ENCODE results near the gene CCDC47.

Gene CCDC47

DNA sequence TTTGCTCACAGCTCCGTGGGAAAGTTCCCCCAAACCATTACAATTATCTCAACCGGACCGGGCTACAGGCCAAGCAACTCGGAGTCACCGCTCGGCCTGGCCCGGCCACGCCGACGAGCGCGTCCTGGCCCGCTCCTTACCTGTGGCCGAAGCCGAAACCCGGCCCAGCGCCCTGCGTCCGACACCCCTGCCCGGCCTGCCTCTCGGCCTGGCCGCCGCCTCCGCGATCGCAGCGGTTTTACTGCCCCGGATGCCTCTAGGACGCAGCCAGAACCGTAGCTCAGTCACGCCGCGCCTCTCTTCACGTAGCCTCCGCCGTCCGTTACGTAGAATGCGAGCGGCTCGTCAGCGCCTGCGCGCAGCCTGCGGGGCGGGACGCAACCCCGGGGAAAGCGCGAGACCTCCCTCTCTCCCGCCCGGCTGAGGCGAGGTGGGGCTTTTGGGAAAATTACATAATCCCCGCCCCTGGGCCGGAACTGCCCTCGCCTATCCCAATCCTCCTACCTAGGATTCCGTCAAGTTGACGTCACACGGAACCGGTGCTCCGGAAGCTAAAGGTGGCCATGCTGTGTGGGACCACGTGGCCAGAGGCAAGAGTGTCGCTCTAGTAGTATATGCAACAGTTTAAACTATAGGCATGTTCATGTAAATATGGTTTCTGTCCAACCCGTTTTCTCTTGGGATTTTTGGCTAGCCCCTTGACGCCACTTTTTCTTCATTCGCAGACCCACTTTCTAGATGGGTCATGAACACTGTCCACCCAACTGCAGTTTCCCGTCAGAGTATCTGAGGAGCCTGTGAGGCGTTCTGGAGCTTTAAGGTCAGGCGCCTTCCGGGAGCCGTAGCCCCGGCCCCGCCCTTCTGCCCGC lies at the start of gene CCDC47:
Gene CCDC47 (minus strand): TSS at position 326 of the 869 bp plus-strand sequence. CDS start 7,422 bp downstream, outside the sequence.
- CTCF ChIA-PET, result interaction anchor here (0.6 kb wide), 2 partner anchors 19 to 151 kb away, joined by 3 read pairs; partner anchors contain the start of gene MAP3K3
- H3K27ac ChIP-seq, result peak within 1 kb of the TSS; percentile 95
- no peak for TF ChIP-seq CTCF (conservative IDR thresholded peaks at IDR 0.05; ENCODE audit: low read depth)
- peak; percentile 100 for DNase-seq (ENCODE audit: low spot score)
- POLR2A ChIA-PET (ENCODE audit: low non-redundant PET), result interaction anchor here (0.7 to 1.6 kb wide), 2 partner anchors 18 to 31 kb away, joined by 3 to 6 read pairs; no protein-coding TSS in a partner anchor

- ChIA-PET CTCF (no interaction called here), POLR2A (ENCODE audit: low non-redundant PET) (no interaction called here)
- DNase-seq (ENCODE audit: low spot score), result no peak
- TF ChIP-seq CTCF (conservative IDR thresholded peaks at IDR 0.05; ENCODE audit: low read depth), result no peak
- no peak overlapping the region for H3K27ac ChIP-seq
Measured at GRCh38 chr17:63822537-63822936, 49.1 kb upstream of the CCDC47 start.

- CTCF ChIA-PET, result interaction anchor here (0.6 kb wide), 1 partner anchor 27 kb away, joined by 3 read pairs; no protein-coding TSS in a partner anchor
- no peak for TF ChIP-seq CTCF (conservative IDR thresholded peaks at IDR 0.05; ENCODE audit: low read depth)
- H3K27ac ChIP-seq, result peak overlapping the region; percentile 17
- no peak for DNase-seq (ENCODE audit: low spot score)
- POLR2A ChIA-PET (ENCODE audit: low non-redundant PET), result no interaction called here
Measured at GRCh38 chr17:63821804-63822203, 48.4 kb upstream of the CCDC47 start.

DNA sequence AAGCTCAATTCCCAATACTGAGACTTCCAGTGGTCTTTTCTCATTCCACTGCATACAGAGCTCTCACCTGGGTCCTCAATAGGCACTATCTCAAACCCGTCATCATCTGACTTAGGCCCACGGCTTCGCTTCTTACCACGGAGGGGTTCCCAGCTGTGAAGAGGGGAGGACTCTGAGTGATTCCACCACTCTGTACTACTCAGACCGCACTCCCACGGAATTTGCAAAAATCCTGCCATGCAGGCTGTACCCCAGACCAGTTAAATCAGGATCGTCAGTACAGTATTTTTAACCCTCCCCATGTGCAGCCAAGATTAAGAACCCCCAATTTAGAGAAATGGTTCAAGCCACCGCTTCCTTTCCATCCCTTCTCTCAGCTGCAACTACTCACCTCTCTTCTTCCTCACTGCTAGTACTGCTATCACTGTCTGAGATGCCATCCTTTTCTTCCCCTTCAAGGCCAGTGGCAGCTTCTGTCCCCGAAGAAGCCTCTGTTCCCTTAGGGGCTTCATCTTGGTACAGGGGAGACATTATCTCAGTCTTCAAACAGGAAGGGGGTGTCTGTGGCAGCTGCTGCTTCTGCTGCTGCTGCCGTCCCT lies 47.7 kb upstream of the CCDC47 start:
- ChIA-PET CTCF (interaction anchor here (0.6 to 1.1 kb wide), 2 partner anchors 11 to 27 kb away, joined by 3 read pairs; no protein-coding TSS in a partner anchor), POLR2A (ENCODE audit: low non-redundant PET) (interaction anchor here (0.7 kb wide), 1 partner anchor 390 kb away, joined by 3 read pairs; no protein-coding TSS in a partner anchor)
- TF ChIP-seq CTCF (conservative IDR thresholded peaks at IDR 0.05; ENCODE audit: low read depth), result no peak
- H3K27ac ChIP-seq, result peak overlapping the region; percentile 17
- no peak for DNase-seq (ENCODE audit: low spot score)

- peak overlapping the region; percentile 35 for H3K27ac ChIP-seq
- POLR2A ChIA-PET (ENCODE audit: low non-redundant PET), result no interaction called here
- DNase-seq (ENCODE audit: low spot score), result no peak
- no peak for TF ChIP-seq CTCF (conservative IDR thresholded peaks at IDR 0.05; ENCODE audit: low read depth)
- CTCF ChIA-PET, result interaction anchor here (1.1 kb wide), 1 partner anchor 12 kb away, joined by 3 read pairs; no protein-coding TSS in a partner anchor
Measured at GRCh38 chr17:63819585-63820537, 46.5 kb upstream of the CCDC47 start.

All from RWPE1 (cell line).